BJ (cell line): ENCODE data around the gene ARMCX2. TPM values are rescaled to one million over a fixed set of nuclear protein-coding genes. Genes with fewer than 3 reads are reported as not detected.
"Not testable (repeated sequence)": the region's sequence is repeated elsewhere in the genome, so short reads cannot be mapped to it uniquely, and the experiment has no call there.

Experiments used
- CTCF ChIA-PET: fragments of 350-600 bp; formaldehyde crosslinking; extraction: SDS; loops from one replicate; lab custom pipeline; 2021; ENCODE audit warnings: antibody characterized with exemption, inconsistent platforms; lab: Yijun Ruan, JAX
- POLR2A ChIA-PET: fragments of 300-600 bp; sonication (Branson Sonifier 250); formaldehyde crosslinking; extraction: SDS; loops from one replicate; lab custom pipeline; 2021; ENCODE audit warnings: antibody characterized with exemption; lab: Charles Lee
- DNase-seq: peaks from one replicate; pipeline ENCODE4 v3.0.0-alpha.2; 2011; ENCODE audit warnings: low read depth
- H3K27me3 ChIP-seq: 2 replicates; pipeline ENCODE4 v1.6.0; 2011; ENCODE audit warnings: low read length; ENCODE audit not compliant: control insufficient read depth, insufficient read depth
- H3K36me3 ChIP-seq: 2 replicates; pipeline ENCODE4 v1.5.1; 2011; ENCODE audit warnings: low read length; ENCODE audit not compliant: control insufficient read depth, insufficient read depth
- H3K4me3 ChIP-seq: 2 replicates; pipeline ENCODE4 v1.5.1; 2011; ENCODE audit warnings: low read depth, mild to moderate bottlenecking, control low read depth, low read length
- polyA plus RNA-seq: library from polyadenylated mRNA; depleted of rRNA; stranded (reverse); fragments of >200 nt; gene quantifications from 2 replicates; pipeline ENCODE4 v1.2.3, GENCODE V29; 2011
- TF ChIP-seq, protein P1 (sequence below): IDR thresholded peaks from 2 replicates; pipeline ENCODE4 v1.5.1; 2011; ENCODE audit warnings: low read depth, mild to moderate bottlenecking, control low read depth, inconsistent platforms, low read length, moderate library complexity; ENCODE audit not compliant: insufficient read depth

Gene ARMCX2
- polyA plus RNA-seq, 1 experiment: 54.5 TPM

DNA sequence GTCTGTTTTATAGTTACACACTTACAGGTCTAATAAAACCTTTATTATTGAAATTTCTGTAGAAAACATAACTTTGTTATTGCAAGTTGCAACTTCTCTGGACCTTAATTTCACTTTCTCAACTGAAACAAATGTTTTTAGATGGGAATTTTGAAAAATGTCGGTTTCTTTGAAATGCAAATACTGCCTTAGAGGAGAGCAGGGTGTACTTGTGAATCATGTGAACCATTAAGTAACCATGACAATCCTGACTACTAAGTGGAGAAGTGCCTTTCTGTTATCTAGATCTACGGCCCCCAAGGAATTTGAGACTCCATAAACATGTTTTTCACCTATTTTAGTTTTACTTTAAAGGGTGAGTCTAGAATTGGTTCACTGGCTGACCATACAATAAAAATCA is 8.5 kb upstream of the ARMCX2 start:
- H3K4me3 ChIP-seq: no peak overlapping the region
- H3K27me3 ChIP-seq: peaks cover 4% of the 10 kb centered on the region
- ChIA-PET CTCF (no interaction called here), POLR2A (no interaction called here)
- no peaks in the 10 kb centered on the region for H3K36me3 ChIP-seq
- TF ChIP-seq, protein P1, sequence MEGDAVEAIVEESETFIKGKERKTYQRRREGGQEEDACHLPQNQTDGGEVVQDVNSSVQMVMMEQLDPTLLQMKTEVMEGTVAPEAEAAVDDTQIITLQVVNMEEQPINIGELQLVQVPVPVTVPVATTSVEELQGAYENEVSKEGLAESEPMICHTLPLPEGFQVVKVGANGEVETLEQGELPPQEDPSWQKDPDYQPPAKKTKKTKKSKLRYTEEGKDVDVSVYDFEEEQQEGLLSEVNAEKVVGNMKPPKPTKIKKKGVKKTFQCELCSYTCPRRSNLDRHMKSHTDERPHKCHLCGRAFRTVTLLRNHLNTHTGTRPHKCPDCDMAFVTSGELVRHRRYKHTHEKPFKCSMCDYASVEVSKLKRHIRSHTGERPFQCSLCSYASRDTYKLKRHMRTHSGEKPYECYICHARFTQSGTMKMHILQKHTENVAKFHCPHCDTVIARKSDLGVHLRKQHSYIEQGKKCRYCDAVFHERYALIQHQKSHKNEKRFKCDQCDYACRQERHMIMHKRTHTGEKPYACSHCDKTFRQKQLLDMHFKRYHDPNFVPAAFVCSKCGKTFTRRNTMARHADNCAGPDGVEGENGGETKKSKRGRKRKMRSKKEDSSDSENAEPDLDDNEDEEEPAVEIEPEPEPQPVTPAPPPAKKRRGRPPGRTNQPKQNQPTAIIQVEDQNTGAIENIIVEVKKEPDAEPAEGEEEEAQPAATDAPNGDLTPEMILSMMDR: no peak
- DNase-seq: no peak

DNA sequence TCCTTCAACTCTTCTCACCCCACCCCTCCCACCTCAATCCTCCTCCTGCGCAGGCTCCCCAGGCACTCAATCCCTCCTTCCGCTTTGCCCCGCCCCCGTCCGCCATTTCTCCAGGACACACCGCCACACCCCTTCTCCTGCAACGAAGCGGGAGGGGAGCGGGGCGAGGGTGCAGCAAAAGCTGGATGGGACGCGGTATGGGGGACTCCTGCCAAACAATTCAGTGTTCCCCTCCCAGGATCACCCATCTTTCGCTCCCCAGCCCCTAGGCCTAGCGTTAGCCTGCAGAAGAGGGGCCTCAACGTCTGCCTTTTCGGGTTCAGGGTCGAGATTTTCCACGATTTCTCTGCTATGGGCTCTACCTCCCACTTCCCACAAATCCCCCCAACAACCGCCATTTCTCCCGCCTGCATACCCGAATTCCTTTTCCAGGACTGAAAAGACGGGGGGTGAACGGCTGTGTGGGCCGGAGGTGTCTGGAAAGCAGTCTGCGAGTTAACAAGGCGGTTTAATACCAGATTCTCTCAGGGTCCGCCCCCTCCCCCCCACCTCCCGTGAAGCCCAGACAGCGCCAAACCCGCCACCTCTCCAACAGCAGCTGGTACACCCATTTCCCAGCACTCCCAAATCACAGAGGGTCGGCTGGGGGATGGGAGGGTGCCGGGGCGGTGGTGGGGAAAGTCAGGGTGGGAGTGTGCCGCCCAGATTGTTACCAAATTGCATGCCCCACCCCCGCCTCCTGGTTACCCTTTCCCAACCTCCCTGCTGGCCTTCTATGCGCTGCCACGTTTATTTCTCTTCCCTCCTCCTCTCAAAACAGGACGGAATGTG is 774 bp downstream of the ARMCX2 start:
- ChIA-PET POLR2A (no interaction called here), CTCF (no interaction called here)
- TF ChIP-seq, protein P1: no peak
- peak overlapping the region; percentile 55 for H3K4me3 ChIP-seq
- no peak for DNase-seq
- peaks cover 2% of the 10 kb centered on the region for H3K27me3 ChIP-seq
- peaks cover 10% of the 10 kb centered on the region for H3K36me3 ChIP-seq

DNA sequence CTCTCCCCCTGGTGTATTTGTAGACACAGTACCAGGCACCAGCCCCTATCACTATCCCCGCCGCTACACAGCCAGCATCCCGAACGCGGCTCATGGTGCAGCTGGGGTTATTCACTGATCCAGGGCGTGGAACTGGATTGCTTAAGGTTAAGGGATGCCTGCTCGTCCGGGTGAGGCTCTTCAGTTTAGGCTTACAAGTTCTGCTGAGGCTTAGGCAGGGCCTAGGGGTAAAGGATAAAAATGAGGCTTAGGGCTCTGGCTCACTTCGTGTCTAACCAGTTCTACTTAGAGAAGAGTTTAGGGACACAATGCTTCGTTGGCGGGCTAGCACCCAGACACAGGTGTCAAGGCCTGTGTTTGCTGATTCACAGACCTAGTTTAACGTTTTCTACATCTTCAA is 2.2 kb downstream of the ARMCX2 start:
- CTCF ChIA-PET: no interaction called here
- POLR2A ChIA-PET: no interaction called here
- Histone ChIP-seq H3K4me3 (no peak overlapping the region), H3K36me3 (peaks cover 10% of the 10 kb centered on the region), H3K27me3 (peaks cover 2% of the 10 kb centered on the region)
- DNase-seq: no peak
- TF ChIP-seq, protein P1: no peak

DNA sequence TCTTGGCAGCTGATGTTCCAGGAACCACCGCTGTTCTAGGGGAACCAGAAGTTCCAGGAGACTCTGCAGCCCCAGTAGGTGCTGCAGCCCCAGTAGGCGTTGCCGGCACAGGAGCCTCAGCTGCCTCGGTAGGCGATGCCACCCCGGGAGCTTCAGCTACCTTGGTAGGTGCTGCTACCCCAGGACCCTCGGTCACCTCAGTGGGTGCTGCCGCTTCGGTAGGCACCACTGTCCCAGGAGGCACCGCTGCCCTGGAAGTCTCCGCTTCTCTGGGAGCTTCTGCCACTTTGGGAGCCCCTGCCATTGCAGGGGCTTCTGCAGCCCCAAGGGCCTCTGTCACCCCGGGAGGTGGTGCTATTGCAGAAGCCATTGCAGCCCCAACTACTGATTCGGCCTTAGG is 2.8 kb downstream of the ARMCX2 start:
- H3K27me3 ChIP-seq: peaks cover 2% of the 10 kb centered on the region
- H3K36me3 ChIP-seq: peaks cover 10% of the 10 kb centered on the region
- CTCF ChIA-PET: no interaction called here
- H3K4me3 ChIP-seq: no peak overlapping the region
- TF ChIP-seq, protein P1: no peak
- POLR2A ChIA-PET: no interaction called here
- DNase-seq: no peak

DNA sequence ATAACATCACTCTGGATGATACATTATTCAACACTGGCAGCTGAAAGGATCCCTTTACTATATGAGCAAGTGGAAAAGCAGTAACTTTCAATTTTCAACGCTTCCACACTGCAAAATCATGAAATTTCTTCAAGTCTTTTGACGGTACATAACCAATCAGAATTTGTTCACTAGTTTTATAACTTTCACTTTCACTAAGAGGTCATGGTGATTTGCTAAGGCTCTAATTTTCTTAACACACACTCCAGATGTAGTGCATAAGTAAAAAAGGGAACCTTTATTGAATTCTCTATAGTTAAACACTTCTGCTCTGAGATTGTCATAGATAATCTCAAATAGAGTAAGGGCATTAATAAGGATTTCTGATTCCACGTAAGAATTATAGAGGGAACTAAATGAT is 4.1 kb downstream of the ARMCX2 start:
- peaks cover 10% of the 10 kb centered on the region for H3K36me3 ChIP-seq
- H3K4me3 ChIP-seq: no peak overlapping the region
- no peaks in the 10 kb centered on the region for H3K27me3 ChIP-seq
- POLR2A ChIA-PET: no interaction called here
- TF ChIP-seq, protein P1: no peak
- DNase-seq: no peak
- CTCF ChIA-PET: no interaction called here

DNA sequence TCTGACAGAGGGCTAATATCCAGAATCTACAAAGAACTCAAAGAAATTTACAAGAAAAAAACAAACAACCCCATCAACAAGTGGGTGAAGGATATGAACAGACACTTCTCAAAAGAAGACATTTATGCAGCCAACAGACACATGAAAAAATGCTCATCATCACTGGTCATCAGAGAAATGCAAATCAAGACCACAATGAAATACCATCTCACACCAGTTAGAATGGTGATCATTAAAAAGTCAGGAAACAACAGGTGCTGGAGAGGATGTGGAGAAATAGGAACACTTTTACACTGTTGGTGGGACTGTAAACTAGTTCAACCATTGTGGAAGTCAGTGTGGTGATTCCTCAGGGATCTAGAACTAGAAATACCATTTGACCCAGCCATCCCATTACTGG is 11.9 kb downstream of the ARMCX2 start:
- H3K36me3 ChIP-seq, H3K4me3 ChIP-seq, DNase-seq, POLR2A ChIA-PET, CTCF ChIA-PET, H3K27me3 ChIP-seq: not testable (repeated sequence)
